Measurements from ENCODE around the gene H1-8.
A peak's percentile ranks its signal among the peaks of the same experiment; 100 is the strongest.

Gene H1-8

GRCh38 chr3:129517516-129517915 lies 25.5 kb upstream of the H1-8 start:
- Mint-ChIP-seq H3K27ac (peak overlapping the region; percentile 81), H3K27me3 (ENCODE audit: low read depth, poor library complexity) (peaks cover 3% of the 10 kb centered on the region), H3K4me1 (peaks cover 25% of the 10 kb centered on the region), H3K36me3 (ENCODE audit: low read depth) (peaks cover 17% of the 10 kb centered on the region), H3K4me3 (no peak overlapping the region), H3K9me3 (no peaks in the 10 kb centered on the region)
- no peak for TF ChIP-seq CTCF (IDR thresholded peaks at IDR 0.05)
- no peak for DNase-seq

- H3K4me3 Mint-ChIP-seq = no peak overlapping the region
Measured at GRCh38 chr3:129518038-129518561, 24.9 kb upstream of the H1-8 start.

GRCh38 chr3:129518581-129518980 lies 24.4 kb upstream of the H1-8 start:
- DNase-seq = no peak
- peaks cover 29% of the 10 kb centered on the region for H3K4me1 Mint-ChIP-seq
- no peaks in the 10 kb centered on the region for H3K9me3 Mint-ChIP-seq
- peaks cover 15% of the 10 kb centered on the region for H3K36me3 Mint-ChIP-seq (ENCODE audit: low read depth)
- H3K27ac Mint-ChIP-seq = no peak overlapping the region
- peaks cover 3% of the 10 kb centered on the region for H3K27me3 Mint-ChIP-seq (ENCODE audit: low read depth, poor library complexity)
- TF ChIP-seq CTCF (IDR thresholded peaks at IDR 0.05) = no peak
- no peak overlapping the region for H3K4me3 Mint-ChIP-seq

More at GRCh38 chr3:129518038-129518561, 24.9 kb upstream of the H1-8 start:
- Mint-ChIP-seq H3K27ac (no peak overlapping the region), H3K9me3 (no peaks in the 10 kb centered on the region), H3K4me1 (peaks cover 25% of the 10 kb centered on the region), H3K36me3 (ENCODE audit: low read depth) (peaks cover 15% of the 10 kb centered on the region), H3K27me3 (ENCODE audit: low read depth, poor library complexity) (peaks cover 3% of the 10 kb centered on the region)
- no peak for TF ChIP-seq CTCF (IDR thresholded peaks at IDR 0.05)
- no peak for DNase-seq

GRCh38 chr3:129519449-129519848 lies 23.5 kb upstream of the H1-8 start:
- Mint-ChIP-seq H3K4me3 (no peak overlapping the region), H3K4me1 (peaks cover 29% of the 10 kb centered on the region), H3K9me3 (no peaks in the 10 kb centered on the region), H3K27me3 (ENCODE audit: low read depth, poor library complexity) (peaks cover 6% of the 10 kb centered on the region), H3K36me3 (ENCODE audit: low read depth) (peaks cover 15% of the 10 kb centered on the region), H3K27ac (no peak overlapping the region)
- no peak for TF ChIP-seq CTCF (IDR thresholded peaks at IDR 0.05)
- DNase-seq = no peak

GRCh38 chr3:129519896-129520715 lies 22.9 kb upstream of the H1-8 start:
- H3K4me3 Mint-ChIP-seq = no peak overlapping the region
- H3K27me3 Mint-ChIP-seq (ENCODE audit: low read depth, poor library complexity) = peaks cover 9% of the 10 kb centered on the region
- peaks cover 29% of the 10 kb centered on the region for H3K4me1 Mint-ChIP-seq
- no peak overlapping the region for H3K27ac Mint-ChIP-seq
- no peak for DNase-seq
- H3K36me3 Mint-ChIP-seq (ENCODE audit: low read depth) = peaks cover 15% of the 10 kb centered on the region
- no peaks in the 10 kb centered on the region for H3K9me3 Mint-ChIP-seq
- TF ChIP-seq CTCF (IDR thresholded peaks at IDR 0.05) = no peak

- peaks cover 28% of the 10 kb centered on the region for H3K4me1 Mint-ChIP-seq
- H3K4me3 Mint-ChIP-seq = no peak overlapping the region
- TF ChIP-seq CTCF (IDR thresholded peaks at IDR 0.05) = no peak
- DNase-seq = no peak
- peaks cover 14% of the 10 kb centered on the region for H3K36me3 Mint-ChIP-seq (ENCODE audit: low read depth)
- H3K27ac Mint-ChIP-seq = peak overlapping the region; percentile 28
- H3K9me3 Mint-ChIP-seq = no peaks in the 10 kb centered on the region
- peaks cover 9% of the 10 kb centered on the region for H3K27me3 Mint-ChIP-seq (ENCODE audit: low read depth, poor library complexity)
Measured at GRCh38 chr3:129520960-129521359, 22.0 kb upstream of the H1-8 start.
